K562 (cell line): ENCODE measurements around the gene IP6K2.

Experiments
- EGR1 ChIP-seq: fragments of 450-650 bp; conservative IDR thresholded peaks from 2 replicates; pipeline ENCODE4 v1.6.1; 2017; ENCODE audit warnings: mild to moderate bottlenecking
- FOSL1 ChIP-seq: fragments of 200-800 bp; sonication (Bioruptor generic); conservative IDR thresholded peaks from 2 replicates; pipeline ENCODE4 v1.6.1; 2016; ENCODE audit warnings: missing genetic modification characterization, missing compliant biosample characterization
- JUN ChIP-seq, 2 experiments: sonication (generic) in 1 of 2; formaldehyde crosslinking in 1 of 2; IDR thresholded peaks; 2 replicates each; pipeline versions ENCODE4 v1.6.1 to v1.8.0; 2012 to 2022; ENCODE audit warnings: borderline replicate concordance in 2 of 2, mild to moderate bottlenecking in 2 of 2, improper control_type of control experiment in 1 of 2, low read depth in 1 of 2, low read length in 1 of 2, missing genetic modification reagents in 1 of 2
- POLR2AphosphoS5 ChIP-seq: IDR thresholded peaks from 2 replicates; pipeline ENCODE4 v1.6.1; 2011; ENCODE audit warnings: mild to moderate bottlenecking, low read depth, low read length, moderate library complexity; ENCODE audit not compliant: control insufficient read depth, insufficient read depth
- RAD21 ChIP-seq, 2 experiments: fragments of 250-450 bp in 1 of 2; fragments of 450-650 bp in 1 of 2; sonication (Bioruptor Pico) in 1 of 2; formaldehyde crosslinking in 1 of 2; IDR thresholded peaks in 1 of 2; conservative IDR thresholded peaks in 1 of 2; 2 replicates each; pipeline versions ENCODE4 v1.4.0 to v1.8.0; 2020 to 2022; ENCODE audit warnings: mild to moderate bottlenecking in 2 of 2, moderate library complexity in 1 of 2
- RBBP5 ChIP-seq: fragments of 200-600 bp; sonication (generic); IDR thresholded peaks from 2 replicates; pipeline ENCODE4 v1.6.1; 2012; ENCODE audit warnings: borderline replicate concordance, mild to moderate bottlenecking, low read length, control low read depth, inconsistent platforms; ENCODE audit not compliant: insufficient read depth, poor library complexity, severe bottlenecking

DNA sequence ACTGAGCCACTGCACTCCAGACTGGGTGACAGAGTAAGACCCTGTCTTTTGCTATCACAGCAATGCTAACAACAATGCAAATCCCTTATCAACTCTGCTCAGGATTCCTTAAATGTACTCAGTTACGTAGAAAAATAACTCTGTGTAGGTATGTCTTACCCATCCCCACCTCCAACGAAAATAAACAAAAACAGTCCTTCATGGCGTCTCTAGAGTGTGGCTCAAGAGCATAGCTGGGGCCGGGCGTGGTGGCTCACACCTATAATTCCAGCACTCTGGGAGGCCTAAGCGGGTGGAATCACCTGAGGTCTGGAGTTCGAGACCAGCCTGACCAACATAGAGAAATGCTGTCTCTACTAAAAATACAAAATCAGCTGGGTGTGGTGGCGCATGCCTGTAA is 18.1 kb downstream of the IP6K2 start:
- TF ChIP-seq FOSL1 (tag) (no peak), JUN (IDR thresholded peaks at IDR 0.05; ENCODE audit: borderline replicate concordance, low read depth, low read length) (no peak), JUN (CRISPR knock-in tag; IDR thresholded peaks at IDR 0.05; ENCODE audit: borderline replicate concordance) (no peak), POLR2AphosphoS5 (no peak), RBBP5 (no peak), RAD21 (CRISPR knock-in tag; conservative IDR thresholded peaks at IDR 0.05 in 1 of 2, IDR thresholded peaks at IDR 0.05 in 1 of 2) (no peak), EGR1 (no peak)
